ENCODE data around the gene RNU1-2.
"Not testable (repeated sequence)": the region's sequence is repeated elsewhere in the genome, so short reads cannot be mapped to it uniquely, and the experiment has no call there.

The RNU1-2 gene

DNA sequence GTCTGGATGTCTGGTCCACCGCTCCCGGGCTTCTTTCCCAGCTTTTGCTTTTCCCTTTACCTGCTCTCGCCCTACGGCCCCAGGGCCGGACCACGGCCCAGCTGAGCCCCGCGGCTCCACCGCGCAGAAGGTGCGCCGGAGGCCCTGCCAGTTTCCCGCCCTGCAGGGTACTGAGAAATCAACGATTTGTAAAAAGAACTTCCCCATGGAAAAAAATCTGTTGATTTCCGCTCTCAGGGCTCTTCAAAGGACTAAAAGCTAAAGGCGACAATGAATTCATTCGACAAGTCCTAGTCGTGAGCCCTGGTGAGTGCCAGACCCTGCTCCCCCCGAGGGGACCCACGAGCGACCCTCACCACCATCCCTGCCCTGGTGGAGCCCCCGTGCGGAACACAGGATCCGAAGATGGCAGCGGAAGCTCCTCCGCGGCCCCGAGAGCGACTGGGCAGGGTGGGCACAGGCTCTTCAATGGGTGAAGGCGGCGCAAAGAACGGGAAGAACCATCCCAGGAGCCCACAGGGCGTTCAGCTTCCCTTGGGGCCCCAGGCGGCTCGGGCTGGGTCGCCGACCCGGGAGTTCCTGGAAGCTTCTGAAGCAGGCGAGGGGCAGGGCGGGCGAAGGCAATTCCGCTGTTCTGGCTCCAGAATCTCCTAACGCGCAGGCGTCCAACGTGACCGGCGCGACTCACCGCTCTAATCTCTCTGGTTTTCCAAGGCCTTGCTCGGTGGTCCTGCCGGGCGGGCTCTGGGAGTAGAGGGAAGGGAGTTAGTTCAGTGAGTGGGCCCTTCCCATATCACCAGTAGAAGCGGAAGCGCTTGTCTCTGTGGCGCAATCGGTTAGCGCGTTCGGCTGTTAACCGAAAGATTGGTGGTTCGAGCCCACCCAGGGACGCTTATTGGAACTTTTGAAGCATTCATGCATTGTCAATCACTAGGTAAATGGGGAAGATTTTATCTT, 6.6 kb upstream of the RNU1-2 start:
- no peak for DNase-seq

DNA sequence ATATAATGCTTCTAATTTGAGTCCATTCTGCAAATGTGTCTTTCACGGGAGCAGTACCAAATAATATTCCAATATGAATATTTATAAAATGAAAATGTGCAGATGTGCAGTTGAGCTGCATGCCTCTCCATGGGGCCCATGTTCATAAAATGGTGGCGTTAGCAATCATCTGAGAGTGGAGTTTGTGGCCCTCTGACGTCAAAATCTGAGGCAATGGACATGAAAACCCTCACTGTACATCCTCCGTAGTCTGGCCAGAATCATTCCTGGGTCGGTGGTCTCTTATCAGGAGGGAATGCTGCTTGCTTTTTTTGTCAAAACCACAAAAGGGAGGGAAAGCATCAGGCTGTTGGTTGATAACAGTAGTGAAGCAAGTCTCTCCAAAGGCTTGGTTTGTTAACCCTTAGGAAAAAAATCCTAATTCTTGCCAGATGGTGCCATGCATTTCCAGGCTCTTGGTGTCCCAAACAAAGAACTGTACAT, 5.2 kb upstream of the RNU1-2 start:
- DNase-seq: peak; percentile 42

DNA sequence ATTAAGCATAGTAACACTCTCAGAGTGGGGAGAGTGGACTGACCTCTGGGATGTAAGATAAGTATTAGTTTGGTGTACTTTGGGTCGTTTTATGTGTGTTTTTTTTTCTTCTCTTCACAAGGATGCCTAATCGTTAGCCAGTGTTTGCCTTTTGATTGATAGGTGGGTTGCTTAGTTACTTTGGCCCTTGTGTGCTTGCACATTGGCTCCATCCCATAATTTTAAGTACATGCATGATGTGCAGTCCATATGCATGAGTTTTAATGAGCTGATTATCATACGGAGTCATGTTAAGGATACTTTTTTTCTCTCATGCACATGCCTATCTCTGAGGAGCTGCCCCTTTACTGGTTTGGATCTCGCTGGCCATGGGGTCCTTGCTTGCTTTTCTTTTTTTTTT, 4.7 kb upstream of the RNU1-2 start:
- DNase-seq: not testable (repeated sequence)

DNA sequence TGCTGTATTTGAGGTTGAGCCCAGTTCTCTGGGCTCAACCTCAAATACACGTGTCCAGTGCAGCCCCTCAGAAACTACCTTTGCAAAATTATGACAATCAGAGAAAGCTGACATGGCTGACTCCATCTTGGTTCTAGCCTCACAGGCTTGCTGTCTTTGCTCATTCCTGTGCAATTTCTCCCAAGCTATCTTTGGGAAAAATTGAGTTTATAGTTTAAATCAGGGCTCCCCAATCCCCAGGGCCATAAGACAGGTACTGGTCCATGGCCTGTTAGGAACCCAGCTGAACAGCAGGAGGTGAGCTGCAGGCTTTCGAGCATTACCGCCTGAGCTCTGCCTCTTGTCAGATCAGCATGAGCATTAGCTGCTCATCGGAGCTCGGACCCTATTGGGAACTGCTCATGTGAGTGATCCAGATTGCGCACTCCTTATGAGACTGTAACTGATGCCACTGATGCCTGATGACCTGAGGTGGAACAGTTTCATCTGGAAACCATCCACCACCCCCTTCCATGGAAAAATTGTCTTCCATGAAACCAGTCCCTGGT, 2.7 kb upstream of the RNU1-2 start:
- DNase-seq: not testable (repeated sequence)

DNA sequence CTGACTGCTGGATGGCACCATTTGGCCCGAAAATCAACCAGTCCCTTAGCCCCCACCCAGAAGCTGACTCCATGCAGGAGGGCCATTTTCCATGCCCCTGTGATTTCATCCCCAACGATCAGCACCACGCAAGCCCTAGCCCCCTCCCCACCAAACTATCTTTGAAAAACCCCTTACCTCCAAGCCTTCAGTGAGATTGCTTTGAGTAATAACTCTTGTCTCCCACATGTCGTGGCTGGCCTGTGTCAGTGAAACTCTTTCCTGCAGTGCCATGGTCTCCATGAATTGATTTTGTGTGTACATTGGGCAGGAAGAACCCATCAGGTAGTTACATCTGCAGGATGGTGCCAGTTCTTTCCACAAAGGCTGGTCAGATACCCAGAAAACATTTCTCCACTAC, 2.0 kb upstream of the RNU1-2 start:
- not testable (repeated sequence) for DNase-seq

DNA sequence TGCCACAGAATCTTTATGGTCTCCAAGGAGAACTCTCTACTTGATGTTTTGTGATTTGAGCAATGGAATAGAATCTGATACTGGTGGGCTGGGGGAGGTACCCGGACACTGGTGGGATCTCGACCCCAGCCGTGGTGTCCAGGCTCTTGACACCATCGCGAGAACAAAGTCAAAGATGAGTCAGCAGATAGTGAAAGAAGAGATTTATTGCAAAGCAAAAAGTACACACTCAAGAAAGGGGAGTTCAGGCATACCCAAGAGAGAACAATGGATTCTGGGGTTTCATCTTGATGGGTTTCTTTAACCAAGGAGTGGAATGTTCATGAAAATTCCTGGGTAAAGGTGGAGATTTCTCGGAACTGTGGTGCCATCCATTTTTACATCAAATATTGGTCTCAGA, 1.4 kb upstream of the RNU1-2 start:
- DNase-seq: not testable (repeated sequence)

DNA sequence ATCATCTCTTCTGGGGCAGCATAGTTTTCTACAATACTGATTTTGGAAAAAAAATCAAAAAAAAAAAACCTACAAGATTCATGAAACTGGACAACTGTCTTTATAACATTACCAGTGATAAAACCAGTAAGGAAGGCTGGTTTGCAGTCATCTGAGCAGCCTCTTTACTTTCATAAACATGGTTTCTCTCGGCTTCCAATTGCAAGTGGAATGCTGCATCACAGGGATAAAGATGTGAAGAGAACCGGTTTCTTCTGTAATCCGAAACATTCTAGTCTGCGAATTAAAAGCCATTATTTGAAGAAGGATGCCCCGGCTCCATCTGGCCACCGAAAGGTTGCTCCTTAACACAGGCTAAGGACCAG, 565 bp upstream of the RNU1-2 start:
- DNase-seq: not testable (repeated sequence)

DNA sequence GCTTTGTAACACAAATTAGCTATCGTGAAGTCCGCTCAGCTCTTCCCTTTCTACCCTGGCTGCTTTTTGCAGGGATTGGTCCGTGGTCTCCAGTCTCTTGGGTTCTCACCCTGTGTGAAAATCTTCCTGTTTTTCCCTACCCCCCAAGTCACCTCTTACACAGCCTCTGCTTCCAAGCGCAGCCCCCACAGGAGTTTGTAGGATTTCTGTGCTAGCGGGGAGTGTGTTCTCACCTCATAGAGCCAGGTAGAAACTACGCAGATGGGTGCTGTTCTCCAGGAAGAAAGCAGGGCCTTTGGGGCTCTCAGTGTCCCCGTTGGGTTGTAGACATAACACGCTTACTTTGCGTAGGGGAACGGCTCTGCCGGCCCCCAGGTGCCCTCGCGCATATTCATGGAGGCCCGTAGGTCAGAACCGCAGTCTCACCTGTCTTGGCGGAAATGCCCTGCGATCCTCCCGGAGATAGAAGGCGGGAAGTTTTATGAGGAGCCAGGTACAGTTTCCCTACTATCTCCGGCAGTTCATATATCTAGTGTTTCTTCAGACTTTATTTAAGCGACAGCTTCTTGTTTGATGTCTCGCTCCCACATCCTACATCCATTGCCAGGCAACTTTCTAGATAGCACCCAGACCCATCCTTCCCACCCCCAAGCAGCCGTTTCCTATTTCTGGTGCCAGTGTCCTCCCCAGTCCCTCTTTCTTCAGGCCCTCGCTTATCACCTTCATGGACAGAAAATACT, 706 bp downstream of the RNU1-2 start:
- peak; percentile 95 for DNase-seq

DNA sequence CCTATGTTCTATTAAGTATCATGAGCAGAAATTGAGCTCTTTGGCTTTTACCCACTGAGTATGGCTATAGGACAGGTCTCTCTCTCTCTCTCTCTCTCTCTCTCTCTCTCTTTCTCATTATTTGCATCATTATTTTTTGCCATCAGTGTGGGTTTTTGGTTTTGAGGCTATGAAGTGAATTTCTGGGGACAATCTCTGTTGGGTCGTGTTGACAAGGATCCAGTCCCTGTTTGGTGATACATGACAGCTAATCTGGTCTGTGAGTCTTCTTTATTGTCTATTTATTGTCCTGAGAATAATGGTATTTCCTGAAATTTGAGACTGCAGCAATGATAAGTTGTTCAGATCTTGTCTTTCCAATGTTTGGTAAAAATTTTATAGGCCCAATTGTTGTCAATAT, 1.9 kb downstream of the RNU1-2 start:
- DNase-seq: not testable (repeated sequence)

DNA sequence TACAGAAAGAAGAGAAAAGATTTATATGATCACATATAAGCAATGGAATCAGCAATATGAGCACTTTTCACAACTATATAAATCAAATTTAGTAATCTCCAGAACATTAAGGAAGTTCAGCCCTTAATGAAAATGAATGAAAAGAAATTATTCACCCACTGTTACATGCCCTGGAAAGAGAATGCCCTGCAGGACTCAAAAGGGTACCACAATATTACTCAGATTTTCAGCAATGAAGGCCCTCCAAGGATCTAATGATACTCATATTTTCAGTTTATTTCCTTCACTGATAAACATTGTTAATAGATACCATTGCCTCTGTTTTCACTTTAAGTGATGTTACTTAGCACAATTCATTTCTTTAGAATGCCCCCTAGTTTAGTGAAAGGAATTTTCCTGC, 2.5 kb downstream of the RNU1-2 start:
- DNase-seq: not testable (repeated sequence)

DNA sequence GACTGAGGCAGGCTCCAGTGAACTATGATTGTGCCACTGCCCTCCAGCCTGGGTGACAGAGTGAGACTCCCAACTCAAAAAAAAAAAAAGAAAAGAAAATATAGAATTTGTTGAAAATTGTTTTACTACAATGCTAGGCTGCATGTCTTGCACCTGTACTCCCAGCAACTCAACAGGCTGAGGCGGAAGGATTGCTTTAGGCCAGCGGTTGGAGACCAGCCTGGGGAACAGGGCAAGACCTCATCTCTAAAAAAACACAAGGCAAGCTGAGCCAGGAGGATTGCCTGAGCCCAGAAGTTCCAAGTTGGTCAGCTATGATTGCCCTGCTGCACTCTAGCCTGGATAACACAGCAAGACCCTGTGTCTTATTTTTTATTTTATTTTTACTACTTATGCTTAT, 3.2 kb downstream of the RNU1-2 start:
- DNase-seq: not testable (repeated sequence)

DNA sequence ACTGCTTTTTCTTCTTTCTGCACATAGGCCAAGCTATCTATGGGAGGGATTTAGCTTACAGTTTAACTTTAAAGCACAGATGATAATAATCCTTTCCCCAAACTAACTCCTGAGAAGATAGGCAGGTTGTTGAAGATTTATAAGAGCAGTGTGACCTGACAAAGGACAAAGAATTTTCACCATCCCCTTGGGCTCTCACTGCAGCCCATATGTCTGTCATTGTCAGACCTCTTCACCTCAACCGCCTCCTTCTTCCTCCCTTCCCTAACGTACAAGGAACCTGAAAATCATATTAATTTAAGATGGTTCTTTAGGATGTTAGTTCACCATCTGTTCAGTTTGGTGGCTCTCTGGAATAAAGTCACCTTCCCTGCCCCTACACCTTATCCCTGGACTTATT, 5.0 kb downstream of the RNU1-2 start:
- peak; percentile 98 for DNase-seq

DNA sequence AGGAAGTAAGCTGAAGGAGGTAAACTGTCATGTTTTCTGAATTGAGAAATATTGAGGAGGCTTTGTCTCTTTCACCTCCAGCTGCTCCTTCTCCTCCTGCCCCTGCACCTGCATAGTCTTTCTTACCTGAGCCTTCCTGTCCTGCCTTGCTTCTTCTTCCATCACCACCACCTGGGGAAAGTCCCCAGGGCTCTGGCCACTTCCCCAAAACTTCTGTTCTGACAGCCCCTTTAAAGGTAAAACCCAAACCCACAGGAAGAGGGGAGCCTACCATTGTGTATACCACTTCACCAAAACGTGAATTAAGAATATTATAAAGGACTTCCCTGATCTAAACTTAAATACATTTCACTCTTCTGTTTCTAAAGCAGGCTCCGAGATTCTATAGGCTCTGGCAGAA, 5.6 kb downstream of the RNU1-2 start:
- DNase-seq: not testable (repeated sequence)

DNA sequence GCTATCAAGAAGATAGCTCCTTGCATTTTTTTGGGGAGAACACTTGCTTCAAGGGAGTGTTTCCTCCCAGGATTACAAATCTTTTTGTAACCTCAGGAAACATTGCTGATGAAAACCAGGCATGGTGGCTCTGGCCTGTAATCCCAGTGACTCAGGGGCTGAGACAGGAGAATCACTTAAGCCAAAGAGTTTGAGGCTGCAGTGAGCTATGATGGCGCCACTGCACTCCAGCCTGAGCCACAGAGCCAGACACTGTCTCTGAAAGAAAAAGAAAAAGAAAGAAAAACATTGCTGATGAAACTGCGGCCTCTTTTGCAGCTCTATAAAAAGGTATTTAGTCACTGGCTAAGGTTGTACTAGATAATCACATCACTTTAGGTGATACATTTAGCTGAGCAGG, 7.3 kb downstream of the RNU1-2 start:
- DNase-seq: peak; percentile 78

DNA sequence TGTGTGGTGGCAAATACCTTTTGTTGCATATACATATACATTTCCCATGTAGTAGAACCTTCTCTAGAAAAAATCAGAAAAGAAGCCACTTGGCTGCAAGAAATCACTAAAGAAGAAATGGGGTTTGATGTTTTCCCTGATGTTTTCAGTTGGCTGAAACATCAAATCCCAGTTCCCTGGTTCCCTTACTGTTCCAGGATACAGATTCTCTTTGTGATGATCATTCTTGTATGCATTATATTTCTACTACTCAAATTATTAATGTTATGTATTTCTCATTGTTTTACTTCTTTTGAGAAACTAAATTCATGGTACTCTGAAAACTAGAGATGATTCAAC, 7.6 kb downstream of the RNU1-2 start:
- peak; percentile 65 for DNase-seq

DNA sequence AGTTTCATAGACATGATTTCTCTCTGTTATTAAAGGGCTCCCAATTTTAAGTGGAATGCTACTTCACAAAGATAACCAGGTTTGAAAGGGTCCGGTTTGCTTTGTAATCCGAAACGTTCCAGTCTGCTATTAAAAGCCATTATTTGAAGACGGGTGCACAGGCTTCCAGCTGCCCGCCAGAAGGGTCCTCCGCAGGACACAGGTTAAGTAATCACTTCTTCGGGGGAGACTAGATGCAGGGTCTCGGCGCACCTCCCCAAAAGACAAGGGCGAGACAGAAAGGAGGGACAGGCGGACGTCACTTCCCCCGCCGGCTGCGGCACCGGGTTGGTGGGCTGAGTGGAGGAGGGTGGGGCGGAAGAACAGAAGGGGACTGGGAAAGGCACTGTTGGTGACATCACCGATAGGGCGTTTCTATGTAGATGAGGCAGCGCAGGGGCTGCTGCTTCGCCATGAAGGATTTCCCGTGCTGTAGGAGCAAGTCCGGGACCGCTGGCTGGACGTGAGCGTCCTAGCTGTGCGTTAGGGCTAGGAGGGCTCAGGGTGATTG, 8.9 kb downstream of the RNU1-2 start:
- DNase-seq: peak; percentile 100

DNA sequence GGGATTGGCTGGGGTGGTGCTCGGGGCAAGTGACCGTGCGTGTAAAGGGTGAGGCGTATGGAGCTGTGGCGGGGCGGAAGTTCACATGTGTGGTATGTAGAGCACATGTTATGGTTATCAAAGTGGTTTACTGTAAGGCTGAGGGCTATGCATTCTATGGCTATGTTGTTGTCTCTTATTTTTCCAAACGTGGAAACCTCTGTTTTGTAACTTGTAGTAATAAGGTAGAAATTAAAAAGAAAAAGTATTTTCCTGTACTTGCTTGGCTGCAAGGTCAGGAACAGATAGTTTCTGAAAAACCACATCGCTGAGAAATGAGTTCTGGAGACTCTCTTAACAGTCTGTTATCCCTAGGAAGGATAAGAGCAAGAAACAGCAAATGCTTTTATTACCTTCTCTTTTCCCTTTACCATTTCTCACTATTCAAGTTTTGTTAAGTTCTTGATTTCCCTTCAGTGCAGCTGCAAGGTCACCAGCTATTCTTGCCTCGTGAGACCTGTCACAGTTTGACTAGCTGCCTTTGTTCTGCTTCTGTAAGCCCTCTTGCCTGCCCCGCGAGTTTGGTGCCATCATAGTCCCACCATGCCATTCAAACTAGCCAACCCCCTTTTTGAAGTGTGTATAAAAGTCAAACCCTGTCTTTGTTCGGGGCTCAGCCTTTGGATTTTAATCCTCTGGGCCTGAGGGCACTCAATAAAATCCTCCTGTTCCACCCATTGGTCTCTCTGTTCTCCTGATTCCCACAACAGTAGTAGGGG, 9.5 kb downstream of the RNU1-2 start:
- DNase-seq: peak; percentile 99

DNA sequence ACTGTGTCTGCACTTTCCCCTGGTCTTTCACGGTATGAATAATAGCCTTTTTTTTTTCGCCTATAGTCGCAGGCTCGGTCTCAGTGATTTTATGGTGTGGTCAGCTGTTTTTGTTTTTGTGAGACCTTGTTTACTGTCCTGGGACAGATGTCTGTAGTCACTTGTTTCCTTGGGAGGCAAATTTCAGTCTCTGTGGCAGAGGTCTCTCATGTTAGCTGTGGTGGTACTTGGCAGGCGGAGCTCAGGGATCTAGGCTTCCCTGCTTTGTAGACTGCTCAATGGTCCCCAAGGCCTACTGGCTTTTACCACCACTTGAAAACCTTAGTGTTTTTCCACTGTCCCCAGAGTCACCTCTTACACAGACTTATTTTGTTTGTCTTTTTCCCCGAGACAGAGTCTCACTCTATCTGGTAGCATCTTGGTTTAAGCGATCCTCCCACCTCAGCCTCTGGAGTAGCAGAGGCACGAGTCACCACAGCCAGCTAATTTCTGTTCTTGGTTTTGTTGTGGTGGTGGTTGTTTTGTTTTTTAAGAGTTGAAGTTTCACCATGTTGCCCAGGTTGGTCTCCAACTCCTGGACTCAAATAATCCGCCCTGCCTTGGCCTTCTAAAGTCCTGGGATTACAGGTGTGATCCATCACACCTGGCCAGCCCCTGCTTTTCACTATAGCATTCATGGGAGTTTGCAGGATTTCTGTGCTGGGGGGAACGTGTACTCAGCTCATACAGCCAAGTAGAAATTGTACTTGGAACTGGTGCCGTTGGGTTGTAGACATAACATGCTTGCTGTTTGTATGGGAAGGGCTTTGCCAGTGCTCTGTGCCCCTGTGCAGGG, 10.3 kb downstream of the RNU1-2 start:
- peak; percentile 68 for DNase-seq

DNA sequence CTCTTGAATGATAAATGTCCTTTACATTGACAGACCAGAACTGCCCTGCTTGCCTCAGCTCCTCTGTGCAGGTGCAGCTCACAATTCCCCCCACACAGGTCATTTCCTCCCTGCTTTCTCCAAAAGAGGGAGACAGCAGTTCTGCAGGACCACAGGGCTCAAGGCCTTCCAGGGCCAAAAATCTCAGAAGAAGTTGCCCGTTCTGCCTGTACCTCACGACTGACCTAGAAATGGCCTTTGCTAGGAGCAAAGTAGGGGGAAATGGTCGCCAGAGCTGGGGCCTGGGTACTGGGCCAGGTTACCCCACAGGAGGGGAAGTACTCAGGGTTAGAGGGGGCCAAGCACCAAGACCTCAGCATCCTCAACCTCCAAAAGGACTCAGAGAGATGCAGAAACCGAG, 11.1 kb downstream of the RNU1-2 start:
- no peak for DNase-seq

DNA sequence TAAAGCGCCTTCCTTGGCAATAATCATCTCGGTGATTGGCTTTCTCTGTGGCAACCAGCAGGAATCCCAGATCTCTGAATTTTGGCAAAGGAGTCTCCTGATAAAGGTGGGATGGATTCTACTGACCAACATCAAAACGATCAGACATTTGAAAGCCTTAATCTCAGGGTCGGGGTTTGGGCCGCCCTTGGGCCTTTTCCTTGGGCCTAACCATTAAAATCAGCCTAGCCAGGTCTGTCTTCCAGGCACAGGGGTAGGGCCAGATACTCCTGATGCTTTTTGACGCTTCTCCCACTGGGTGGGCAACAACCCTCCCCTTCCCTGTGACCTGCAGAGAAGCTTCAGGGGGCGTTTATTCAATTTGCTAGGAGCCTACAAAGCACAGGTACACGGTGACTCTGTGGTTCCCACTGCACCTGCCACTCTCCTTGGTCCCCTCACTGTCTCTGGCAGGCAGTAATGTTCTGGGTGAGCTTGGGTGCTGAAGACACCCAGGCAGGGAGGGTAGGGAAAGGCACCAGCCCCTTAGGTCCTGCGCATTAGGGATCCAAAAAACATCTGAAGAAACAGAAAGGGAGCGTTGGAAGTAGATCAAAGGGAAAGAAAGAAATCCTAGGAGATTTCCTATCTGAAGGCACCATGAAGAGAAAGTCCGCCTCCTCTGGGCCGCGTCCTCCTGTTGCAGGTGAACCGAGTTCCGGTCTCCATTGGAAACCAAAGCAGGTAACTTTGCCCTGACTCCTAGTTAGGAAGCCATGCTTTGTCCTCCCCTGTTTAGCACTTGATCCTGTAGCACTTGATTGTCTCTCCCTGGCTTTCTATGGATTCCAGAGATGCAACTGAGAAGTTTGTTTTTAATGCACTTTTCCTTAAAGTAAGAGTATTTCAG, 12.3 kb downstream of the RNU1-2 start:
- DNase-seq: no peak

All from NCI-H82 (cell line).